C4-2B (cell line): ENCODE data around the gene TMC2.

Experiments
- CTCF ChIP-seq: fragments of 450-650 bp; conservative IDR thresholded peaks from 2 replicates; pipeline ENCODE4 v1.5.1; 2017; ENCODE audit warnings: mild to moderate bottlenecking
- ZFX ChIP-seq: fragments of 450-650 bp; IDR thresholded peaks from 2 replicates; pipeline ENCODE4 v1.6.1; 2017

GRCh38 chr20:2523919-2524708 is 12.3 kb upstream of the TMC2 start:
- TF ChIP-seq CTCF (peak; percentile 94), ZFX (no peak)
